ENCODE results near the gene RPTOR.

RPTOR gene

DNA sequence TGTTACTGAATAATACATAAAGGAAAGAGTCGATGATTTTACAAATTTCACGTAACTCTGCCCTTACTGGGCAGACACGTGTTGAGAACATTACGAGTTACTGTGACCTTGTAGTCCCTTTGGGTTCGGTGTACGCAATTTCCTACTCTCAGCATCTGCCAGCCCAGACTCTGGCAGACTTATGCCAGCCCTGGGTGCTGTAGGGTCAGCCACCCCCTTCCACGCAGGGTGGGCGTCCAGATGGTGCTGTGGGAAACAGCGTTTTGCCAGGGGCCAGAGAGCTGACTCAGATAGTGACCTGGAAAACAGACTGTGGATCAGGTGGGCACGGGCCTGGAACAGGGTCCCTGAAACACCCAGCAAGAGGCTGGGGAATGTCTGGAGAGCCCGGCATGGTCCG is 148.9 kb downstream of the RPTOR start:
- Histone ChIP-seq H3K4me1 (peaks cover 31% of the 10 kb centered on the region), H3K36me3 (no peaks in the 10 kb centered on the region; the same call in 1 of the 2 replicates), H3K9me3 (no peaks in the 10 kb centered on the region), H3K4me3 (ENCODE audit: low read depth, low read length) (no peak overlapping the region), H3K27me3 (no peaks in the 10 kb centered on the region)
- DNase-seq, result no peak
- TF ChIP-seq, protein P1, sequence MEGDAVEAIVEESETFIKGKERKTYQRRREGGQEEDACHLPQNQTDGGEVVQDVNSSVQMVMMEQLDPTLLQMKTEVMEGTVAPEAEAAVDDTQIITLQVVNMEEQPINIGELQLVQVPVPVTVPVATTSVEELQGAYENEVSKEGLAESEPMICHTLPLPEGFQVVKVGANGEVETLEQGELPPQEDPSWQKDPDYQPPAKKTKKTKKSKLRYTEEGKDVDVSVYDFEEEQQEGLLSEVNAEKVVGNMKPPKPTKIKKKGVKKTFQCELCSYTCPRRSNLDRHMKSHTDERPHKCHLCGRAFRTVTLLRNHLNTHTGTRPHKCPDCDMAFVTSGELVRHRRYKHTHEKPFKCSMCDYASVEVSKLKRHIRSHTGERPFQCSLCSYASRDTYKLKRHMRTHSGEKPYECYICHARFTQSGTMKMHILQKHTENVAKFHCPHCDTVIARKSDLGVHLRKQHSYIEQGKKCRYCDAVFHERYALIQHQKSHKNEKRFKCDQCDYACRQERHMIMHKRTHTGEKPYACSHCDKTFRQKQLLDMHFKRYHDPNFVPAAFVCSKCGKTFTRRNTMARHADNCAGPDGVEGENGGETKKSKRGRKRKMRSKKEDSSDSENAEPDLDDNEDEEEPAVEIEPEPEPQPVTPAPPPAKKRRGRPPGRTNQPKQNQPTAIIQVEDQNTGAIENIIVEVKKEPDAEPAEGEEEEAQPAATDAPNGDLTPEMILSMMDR (IDR thresholded peaks at IDR 0.05; ENCODE audit: low read depth, low read length), result no peak

DNA sequence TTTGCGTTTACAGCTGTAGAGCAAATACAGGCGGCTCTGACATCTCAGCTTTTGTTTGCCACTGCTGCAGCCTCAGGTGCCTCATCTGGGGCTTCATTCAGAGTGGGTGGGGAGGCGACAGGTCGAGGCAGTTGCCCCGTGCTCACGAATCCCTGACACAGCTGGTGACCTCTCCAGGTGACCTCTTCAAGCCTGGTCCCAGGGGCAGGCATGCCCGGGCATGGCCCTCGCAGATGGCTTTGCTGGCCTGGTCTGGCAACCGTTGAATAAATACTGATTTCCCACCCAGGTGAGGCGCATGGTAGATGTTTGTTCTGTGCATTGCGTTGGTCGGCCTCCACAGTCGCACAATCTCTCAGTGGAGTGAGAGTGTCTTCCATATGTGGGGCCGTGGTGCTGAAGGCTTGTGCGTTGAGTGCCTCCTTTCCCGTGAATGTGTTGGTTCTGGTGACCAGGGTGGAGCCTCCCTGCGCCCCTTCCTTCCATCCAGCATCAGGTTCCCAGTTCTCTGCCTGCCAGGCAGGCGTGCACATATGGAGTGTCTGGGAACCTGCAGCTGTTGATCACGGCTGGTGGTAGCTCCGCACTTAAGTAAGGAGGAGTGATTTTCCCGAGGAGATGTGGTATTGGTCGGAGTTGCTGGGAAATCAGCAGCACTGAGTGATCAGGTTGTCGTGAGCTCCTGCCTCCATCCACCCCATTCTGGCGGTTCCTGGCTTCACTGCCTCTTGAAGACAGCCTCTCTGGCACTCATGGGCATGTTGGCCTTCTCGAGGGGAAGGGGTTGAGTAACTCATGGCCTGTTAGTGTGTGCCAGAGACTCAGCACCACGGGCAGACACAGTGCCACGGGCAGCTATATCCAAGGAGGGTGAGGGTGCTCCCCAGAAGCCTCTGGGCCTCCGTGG is 149.7 kb downstream of the RPTOR start:
- TF ChIP-seq, protein P1 (IDR thresholded peaks at IDR 0.05; ENCODE audit: low read depth, low read length), result no peak
- DNase-seq, result no peak
- H3K4me1 ChIP-seq, result peaks cover 27% of the 10 kb centered on the region
- no peak overlapping the region for H3K4me3 ChIP-seq (ENCODE audit: low read depth, low read length)
- no peaks in the 10 kb centered on the region for H3K27me3 ChIP-seq
- H3K36me3 ChIP-seq, result no peaks in the 10 kb centered on the region; the same call in 1 of the 2 replicates
- no peaks in the 10 kb centered on the region for H3K9me3 ChIP-seq

DNA sequence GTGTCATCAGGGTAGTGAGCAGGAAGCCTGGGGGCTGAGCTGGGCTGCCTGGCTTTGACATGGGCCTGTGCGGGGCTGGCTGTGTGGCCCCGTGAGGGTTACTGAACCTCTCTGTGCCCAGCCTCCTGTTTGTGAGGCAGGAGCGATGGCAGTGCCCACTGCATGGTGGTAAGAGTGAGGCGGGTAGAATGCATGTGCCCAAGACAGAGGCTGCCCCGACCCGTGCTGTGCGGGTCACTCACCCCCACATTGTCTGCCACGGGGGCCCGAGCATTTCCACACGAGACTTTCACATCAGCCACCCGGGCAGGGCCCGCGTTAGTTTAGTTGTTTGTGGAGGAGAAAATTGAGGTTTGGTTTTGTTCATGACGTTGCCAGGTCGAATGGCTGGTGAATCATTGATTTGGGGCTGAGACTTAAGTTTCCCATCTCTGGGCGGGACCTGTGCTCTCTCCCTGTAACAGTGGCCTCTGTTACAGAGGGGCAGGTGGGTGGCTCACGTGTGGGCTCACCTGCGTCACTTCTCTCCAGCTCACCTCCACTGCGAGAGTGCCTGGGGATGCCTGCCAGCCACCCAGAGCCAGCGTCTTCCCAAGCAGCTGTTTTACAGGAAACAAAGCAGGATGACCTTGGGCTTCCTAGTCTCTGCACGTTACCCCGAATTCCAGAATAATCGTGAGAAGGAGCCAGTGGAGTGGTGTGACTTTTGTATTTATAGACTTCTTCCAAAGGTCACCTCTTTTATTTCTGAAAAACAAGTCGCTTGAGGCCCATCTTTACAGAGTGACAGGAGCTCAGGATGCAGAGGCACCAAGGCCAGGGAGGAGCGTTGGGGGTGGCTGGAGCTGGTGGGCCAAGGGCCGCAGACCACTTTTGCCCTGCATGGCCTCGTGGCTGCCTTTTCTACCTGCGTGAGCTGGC is 150.6 kb downstream of the RPTOR start:
- DNase-seq, result no peak
- TF ChIP-seq, protein P1 (IDR thresholded peaks at IDR 0.05; ENCODE audit: low read depth, low read length), result no peak
- Histone ChIP-seq H3K36me3 (no peaks in the 10 kb centered on the region; the same call in 1 of the 2 replicates), H3K4me1 (peaks cover 27% of the 10 kb centered on the region), H3K9me3 (no peaks in the 10 kb centered on the region), H3K4me3 (ENCODE audit: low read depth, low read length) (no peak overlapping the region), H3K27me3 (no peaks in the 10 kb centered on the region)

DNA sequence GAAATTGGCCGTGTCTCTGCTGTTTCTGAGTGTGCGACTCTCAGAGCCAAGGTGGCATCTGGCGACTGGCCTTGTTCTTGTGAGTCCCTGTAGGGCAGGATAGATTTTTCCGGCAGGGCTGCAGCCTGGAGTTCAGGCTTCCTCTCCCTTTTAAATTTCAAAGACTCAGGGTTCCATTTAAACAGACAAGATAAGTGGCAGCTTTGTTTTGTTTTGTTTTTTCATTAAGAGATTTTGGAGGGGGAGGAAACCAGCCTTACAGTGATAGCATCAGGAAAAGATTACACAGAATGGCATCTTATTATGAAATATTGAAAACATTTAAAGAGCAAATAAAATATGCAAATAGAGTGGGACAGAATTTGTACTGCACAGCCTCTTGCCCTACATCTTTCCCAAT is 151.3 kb downstream of the RPTOR start:
- Histone ChIP-seq H3K4me1 (peaks cover 27% of the 10 kb centered on the region), H3K27me3 (no peaks in the 10 kb centered on the region), H3K36me3 (no peaks in the 10 kb centered on the region; the same call in 1 of the 2 replicates), H3K4me3 (ENCODE audit: low read depth, low read length) (no peak overlapping the region), H3K9me3 (no peaks in the 10 kb centered on the region)
- TF ChIP-seq, protein P1 (IDR thresholded peaks at IDR 0.05; ENCODE audit: low read depth, low read length), result no peak
- no peak for DNase-seq

DNA sequence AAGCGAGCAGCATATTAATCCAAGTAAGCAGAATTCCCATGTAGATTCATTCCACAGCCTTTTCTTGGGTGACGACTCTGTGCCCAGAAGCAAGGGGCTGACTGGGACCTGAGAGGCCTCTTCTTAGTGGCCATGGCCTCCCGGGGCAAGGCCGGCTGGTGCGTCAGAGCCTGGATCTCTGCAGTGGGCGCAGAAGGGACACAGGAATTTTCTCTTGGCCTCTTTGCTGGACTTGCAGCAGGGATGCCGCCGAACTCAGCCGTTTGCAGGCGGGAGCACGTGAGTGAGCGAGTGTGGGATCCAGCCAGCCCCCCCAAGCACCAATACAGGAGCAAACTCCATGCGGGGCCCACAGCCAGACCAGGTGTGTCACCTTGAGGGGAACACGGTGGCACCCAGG is 151.8 kb downstream of the RPTOR start:
- H3K4me1 ChIP-seq, result peaks cover 27% of the 10 kb centered on the region
- TF ChIP-seq, protein P1 (IDR thresholded peaks at IDR 0.05; ENCODE audit: low read depth, low read length), result no peak
- no peaks in the 10 kb centered on the region for H3K27me3 ChIP-seq

More for the DNA sequence above, 151.8 kb downstream of the RPTOR start:
- no peak overlapping the region for H3K4me3 ChIP-seq (ENCODE audit: low read depth, low read length)
- no peaks in the 10 kb centered on the region; the same call in 1 of the 2 replicates for H3K36me3 ChIP-seq
- DNase-seq, result no peak
- no peaks in the 10 kb centered on the region for H3K9me3 ChIP-seq

All from BE2C (cell line).